LHCN-M2 (cell line): Measurements from ENCODE around the gene FOXJ2. TPM values are rescaled to one million over a fixed set of nuclear protein-coding genes. Genes with fewer than 3 reads are reported as not detected.
A peak's percentile ranks its signal among the peaks of the same experiment; 100 is the strongest.
"Not testable (repeated sequence)": the region's sequence is repeated elsewhere in the genome, so short reads cannot be mapped to it uniquely, and the experiment has no call there.

Experiments
- DNase-seq: peaks from one replicate; pipeline ENCODE4 v3.0.0-alpha.2; 2012; ENCODE audit warnings: low read depth
- total RNA-seq: library from RNA; depleted of rRNA; stranded (reverse); fragments of >200 nt; gene quantifications from 2 replicates; pipeline ENCODE4 v1.2.3, GENCODE V29; 2014

Gene FOXJ2
- total RNA-seq, 1 experiment from 2014 or later = 8.6 TPM

- DNase-seq = no peak
These were observed 2.3 kb upstream of the FOXJ2 start for GRCh38 chr12:8030189-8030588.

- DNase-seq = not testable (repeated sequence)
These were observed 1.5 kb upstream of the FOXJ2 start for GRCh38 chr12:8031017-8031416.

- DNase-seq = no peak
These were observed 659 bp upstream of the FOXJ2 start for GRCh38 chr12:8031872-8032241.

GRCh38 chr12:8033153-8034044, 883 bp downstream of the FOXJ2 start:
- DNase-seq = peak; percentile 46

GRCh38 chr12:8034802-8035201, 2.3 kb downstream of the FOXJ2 start:
- no peak for DNase-seq

GRCh38 chr12:8035440-8036010, 3.0 kb downstream of the FOXJ2 start:
- no peak for DNase-seq

- no peak for DNase-seq
These were observed 3.8 kb downstream of the FOXJ2 start for GRCh38 chr12:8036346-8036745.

DNA sequence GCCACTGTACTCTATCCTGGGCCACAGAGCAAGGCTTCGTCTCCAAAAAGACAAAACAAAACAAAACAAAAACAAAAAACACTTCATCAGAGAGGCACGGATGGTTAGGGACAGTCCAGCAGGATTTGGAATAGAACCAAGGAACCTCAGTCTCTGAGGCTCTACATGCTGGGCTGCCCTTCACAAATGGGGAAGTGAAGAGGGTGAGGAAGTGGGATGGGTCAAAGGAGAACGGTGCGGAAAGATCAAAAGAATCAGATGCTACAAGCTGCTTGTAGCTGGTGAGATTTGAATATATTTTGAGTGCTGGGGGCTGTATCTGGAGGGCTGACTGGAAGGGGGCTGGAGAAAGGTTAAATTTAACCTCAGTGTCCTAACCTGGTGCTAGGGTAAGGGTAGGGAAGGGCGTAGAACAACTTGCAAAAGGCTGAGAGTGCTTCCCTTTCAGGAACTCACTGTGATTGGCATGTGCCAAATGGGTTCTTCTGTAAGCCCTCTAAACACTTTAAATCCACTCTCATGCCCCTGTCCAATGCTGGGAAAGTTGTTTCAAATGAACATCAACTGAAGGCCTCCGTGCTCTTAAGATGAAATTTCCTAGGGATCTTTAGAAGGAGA, 4.6 kb downstream of the FOXJ2 start:
- no peak for DNase-seq

DNA sequence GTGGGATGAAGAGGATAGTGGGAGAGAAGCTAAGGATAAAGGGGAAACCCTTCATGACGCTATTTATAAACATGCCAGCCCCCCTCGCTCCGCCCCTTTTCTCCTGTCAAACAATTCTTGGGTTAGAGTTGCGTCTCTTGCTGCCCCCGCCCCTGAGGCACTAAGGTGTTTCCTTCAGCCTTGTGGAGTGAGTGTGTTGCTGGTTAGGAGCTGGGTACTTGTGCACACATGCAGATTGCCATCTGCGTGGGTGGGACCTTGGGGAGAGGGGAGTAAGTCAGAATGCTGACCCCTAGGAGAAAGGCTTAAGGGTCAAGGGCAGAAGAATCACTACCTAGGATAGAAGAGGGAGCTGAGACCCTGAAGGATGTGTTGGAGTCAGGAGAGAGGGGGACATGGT, 5.4 kb downstream of the FOXJ2 start:
- no peak for DNase-seq

DNA sequence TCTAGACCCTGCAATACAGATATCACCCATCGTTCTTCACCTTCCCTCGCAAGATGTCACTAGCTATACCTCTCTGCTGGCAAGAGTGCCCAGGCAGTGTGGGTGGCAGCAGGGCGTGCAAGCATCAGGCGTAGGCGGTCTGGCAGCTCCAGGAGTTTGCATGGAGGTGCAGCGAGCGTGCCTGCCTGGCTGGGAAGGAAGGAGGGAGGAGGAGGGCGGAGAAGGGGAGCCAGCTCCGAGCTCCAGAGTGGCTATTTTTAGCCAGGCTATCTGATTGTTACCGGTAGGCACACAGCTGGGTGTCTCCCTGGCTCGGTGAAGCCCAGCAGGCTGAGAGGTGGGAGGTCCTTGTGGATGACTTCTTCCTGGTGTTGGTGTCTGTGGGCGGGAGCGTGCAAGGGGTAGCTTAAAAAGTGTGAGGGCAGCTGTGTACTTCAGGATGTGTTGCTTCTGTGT, 6.2 kb downstream of the FOXJ2 start:
- peak; percentile 69 for DNase-seq

DNA sequence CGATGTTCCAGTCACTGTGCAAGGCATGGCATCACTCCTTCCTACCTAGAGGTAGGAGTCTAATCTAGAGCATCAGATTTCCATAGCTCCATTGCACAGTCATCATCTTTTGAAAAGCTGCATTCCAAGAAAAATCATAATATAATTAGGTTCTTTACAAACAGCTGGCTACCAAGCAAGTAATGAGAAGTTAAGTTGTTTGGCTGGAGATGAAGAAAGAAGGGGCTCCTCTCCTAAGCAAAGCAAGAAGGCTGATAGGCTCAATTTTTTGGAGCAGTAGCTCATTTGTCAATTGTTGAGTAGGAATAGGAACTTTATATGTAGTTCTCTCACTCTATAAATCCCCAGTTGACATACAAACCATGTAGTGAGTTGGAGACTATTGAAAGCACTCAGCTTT, 8.3 kb downstream of the FOXJ2 start:
- no peak for DNase-seq

DNA sequence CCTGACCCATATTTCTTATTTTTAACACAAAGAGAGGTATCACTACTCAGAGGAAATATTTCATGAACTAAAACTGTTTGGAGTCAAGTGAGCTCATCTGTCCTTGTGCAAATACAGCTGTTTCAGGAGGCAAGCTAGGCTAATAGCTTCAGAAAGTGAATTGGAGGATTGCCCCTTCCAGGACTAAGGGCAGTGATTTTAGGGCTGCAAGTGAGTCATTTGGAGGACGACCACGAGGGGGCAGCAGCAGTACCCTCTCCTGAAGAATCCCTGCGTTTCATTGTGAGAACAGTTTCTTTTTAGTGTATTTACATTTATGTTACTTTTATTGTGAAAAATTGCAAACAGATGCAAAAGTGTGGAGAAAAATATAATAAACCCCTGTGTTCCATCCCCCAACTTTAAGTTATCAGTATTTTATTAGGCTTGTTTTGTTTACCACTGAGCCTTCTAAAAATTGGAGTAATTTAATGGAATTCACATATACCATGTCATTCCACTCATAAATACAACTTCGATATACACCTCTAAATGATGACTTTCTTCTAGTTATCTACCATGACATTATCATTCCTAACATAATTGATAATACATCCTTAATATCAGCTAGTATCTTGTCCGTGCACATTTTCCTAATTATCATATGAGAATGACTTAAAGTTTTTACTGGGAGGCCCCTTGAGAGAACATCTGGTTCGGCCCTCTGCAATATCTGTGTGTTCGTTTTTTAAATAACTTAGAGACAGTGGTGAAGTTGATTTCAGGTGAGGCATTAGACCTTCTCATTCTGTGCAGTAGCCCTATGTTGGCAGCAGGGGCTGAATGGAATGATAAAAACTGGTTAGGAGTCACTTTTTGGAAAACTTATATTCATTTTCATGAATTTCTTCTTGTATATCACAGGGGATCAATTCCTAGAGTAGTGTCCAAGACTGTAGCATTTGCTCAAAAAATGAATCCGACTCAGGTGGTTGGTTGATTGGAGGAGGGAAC, 13.7 kb downstream of the FOXJ2 start:
- DNase-seq = peak; percentile 74

DNA sequence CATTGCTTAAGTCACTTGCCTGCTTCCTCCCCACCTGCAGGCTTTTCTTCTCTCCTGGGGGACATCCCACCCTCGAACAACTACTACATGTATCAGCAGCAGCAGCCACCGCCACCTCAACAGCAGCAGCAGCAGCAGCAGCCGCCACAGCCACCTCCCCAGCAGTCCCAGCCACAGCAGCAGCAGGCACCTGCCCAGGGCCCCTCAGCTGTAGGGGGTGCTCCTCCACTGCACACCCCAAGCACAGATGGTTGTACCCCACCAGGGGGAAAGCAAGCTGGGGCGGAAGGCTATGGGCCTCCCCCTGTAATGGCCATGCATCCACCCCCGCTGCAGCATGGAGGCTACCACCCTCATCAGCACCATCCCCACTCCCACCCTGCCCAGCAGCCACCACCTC, 15.3 kb downstream of the FOXJ2 start:
- DNase-seq = no peak

DNA sequence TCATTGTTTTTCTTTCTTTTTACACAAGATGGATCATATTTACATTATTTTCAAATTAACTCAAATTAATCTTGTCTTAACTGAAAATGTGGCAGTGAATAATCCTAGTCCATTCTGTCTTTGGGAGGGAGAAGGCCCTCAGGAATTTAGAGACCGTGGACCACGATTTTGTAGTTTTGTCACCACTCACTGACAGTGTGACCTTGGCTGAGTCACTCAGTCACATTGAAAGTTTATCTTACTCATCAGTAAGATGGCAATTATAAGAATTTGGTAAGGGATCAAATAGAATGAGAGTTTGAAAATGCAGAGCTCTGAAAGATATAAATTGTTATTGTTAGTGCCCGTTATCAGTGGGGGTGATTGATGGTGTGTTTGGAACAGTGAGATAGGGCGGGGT, 16.4 kb downstream of the FOXJ2 start:
- no peak for DNase-seq

DNA sequence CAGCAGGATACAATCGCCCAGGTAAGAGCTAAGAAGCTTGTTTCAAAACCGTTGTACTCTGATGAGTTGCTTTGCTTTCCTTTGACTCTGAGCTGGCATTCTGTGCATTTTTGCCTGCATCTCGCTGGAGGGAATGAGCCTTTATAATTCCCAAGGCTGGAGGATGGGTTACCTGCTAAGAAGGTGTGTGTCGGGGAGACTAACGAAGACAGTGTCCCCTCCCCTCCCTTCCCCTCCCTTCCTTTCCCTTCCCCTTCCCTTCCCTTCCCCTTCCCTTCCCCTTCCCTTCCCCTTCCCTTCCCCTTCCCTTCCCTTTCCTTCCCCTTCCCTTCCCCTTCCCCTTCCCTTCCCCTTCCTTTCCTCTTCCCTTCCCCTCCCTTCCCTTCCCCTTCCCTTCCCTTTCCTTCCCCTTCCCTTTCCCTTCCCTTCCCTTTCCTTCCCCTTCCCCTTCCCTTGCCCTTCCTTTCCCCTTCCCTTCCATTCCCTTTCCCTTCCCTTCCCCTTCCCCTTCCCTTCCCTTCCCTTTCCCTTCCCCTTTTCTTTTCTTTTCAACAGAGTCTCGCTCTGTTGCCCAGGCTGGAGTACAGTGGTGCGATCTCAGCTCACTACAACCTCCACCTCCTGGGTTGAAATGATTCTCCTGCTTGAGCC, 18.2 kb downstream of the FOXJ2 start:
- DNase-seq = no peak

DNA sequence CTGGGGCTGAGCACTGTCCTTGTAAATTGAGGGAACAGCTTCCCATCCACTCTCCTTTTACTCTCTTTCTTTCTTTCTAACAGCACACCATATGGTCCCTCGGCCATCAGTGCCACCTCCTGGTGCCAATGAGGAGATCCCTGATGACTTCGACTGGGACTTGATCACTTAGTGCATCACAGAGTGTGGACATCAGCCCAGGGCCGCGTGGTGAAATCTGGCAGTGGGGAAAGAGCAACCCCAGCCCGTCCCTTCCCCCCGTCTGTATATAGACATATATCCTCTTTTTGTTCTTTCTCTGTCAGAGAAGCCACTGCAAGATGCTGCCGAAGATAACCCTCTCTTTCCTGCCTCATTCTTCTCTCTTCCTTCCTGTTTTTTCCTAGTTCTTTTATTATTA, 20.2 kb downstream of the FOXJ2 start:
- no peak for DNase-seq

DNA sequence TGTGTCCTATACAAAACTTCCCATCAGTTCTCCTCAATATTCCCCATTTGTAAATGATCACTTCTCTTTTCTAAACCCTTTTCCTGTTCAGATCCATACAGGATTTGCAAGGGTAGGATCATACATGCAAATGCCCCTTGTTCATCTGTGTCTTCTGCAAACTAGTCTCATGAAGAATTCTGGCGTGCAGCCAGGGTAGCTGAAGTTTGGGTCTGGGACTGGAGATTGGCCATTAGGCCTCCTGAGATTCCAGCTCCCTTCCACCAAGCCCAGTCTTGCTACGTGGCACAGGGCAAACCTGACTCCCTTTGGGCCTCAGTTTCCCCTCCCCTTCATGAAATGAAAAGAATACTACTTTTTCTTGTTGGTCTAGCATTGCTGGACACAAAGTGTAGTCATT, 22.3 kb downstream of the FOXJ2 start:
- no peak for DNase-seq

- DNase-seq = no peak
These were observed 24.8 kb downstream of the FOXJ2 start for GRCh38 chr12:8057306-8057705.

DNA sequence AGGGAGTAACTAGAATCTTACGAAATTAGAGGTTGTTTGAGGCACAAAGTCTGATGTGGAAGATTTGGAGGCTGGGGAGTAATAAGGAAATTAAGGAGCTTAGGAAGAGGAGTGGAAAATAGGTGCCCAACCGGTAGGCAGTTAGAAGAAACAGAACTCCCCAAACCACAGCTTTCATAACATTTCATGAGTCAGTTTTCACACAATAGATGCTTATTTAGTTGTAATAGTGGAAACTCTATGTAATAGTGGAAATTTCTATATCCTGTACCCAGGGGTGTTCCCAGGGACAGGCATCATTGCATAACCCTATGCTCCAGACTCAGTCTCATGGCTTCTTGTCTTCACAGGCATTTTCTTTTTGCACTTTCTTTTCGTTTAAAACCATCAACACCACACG, 25.3 kb downstream of the FOXJ2 start:
- DNase-seq = peak; percentile 67

DNA sequence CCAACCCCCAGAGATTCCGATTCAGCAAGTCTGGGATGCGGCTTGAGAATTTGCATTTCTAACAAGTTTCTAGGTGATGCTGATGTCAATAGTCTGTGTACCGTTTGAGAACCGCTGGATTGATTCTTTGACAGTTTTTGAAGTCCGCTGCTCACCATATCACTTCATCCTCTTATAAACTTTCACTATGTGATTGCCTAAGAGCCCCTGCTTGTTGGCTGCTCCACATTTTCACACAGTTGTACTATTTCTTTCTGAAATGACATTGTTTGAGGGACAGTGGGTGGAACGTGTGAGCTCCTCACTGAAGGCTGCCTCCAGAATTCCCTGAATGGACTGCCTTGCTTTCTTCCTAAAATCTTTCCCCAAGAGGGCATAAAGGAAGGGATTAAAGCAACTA, 26.0 kb downstream of the FOXJ2 start:
- no peak for DNase-seq

GRCh38 chr12:8064131-8064530, 31.6 kb downstream of the FOXJ2 start:
- no peak for DNase-seq
